GM19239 (cell line): ENCODE data around the gene SLC2A9.

Experiments used
- DNase-seq: peaks from one replicate; pipeline ENCODE4 v3.0.0; 2011; ENCODE audit warnings: low spot score; ENCODE audit not compliant: insufficient read length
- FAIRE-seq: peaks from 2 replicates; lab custom pipeline; 2011; peaks lifted over from hg19 to GRCh38; lab: Jason Lieb, UNC

Gene SLC2A9

DNA sequence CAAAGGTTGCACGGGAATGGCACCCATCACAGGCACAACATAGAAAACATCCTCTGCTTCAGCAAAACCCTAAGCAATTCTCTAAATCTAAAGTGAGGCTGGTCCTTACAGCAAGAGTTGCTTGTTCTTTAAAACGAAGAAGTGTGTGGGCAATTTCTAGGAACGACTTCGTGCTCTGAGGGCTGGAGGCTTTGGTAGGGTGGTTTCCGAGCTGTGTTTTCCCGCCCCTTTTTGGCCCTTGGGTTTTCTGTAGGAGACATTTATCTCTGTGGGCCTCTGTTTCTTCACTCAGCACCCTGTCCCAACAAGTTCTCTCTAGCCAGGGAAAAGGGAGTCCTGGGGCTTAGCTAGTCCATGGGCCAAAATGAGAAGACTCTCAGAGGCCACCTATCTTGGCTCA, 84.2 kb downstream of the SLC2A9 start:
- FAIRE-seq = no peak
- DNase-seq = no peak

DNA sequence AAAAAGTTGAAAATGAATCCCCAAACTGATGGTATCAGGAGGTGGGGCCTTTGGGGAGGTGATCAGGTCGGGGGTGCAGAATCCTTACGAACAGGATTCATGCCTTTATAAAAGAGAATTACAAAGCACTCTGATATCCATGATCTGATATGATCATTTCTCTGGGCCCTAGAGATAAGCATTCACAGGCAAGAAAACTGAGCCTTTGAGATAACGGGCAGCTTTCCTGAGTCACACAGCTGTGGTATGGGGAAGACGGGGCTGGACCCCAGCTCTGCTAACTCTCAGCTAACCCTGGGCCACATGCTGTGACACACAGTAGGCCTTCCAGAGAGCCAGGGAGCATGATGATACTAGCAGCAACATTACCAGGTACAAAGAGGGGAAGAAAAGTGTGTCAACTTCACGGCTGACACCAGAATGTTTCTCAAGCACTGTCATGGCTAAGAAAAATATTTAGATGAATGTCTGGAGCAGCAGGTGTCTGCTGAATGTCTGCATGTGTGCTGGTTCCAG, 85.1 kb downstream of the SLC2A9 start:
- FAIRE-seq = no peak
- DNase-seq = no peak

DNA sequence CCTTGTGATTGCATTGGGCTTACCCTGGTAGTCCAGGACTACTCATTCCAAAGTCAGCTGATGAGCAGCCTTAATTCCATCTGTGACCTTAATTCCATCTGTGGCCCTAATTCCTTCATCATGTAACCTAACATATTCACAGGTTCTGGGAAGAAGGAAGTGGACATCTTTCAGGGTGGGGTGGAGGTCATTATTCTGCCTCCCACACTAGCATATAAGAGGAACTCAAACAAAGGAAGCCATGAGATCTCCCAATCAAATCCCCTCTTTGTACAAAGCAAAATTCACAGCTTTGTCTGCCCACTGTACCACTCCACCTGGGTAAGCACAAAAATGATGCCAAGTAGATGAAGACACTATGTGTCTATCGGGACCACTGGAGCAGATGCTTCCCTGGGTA, 87.3 kb downstream of the SLC2A9 start:
- DNase-seq (no peak), FAIRE-seq (no peak)

DNA sequence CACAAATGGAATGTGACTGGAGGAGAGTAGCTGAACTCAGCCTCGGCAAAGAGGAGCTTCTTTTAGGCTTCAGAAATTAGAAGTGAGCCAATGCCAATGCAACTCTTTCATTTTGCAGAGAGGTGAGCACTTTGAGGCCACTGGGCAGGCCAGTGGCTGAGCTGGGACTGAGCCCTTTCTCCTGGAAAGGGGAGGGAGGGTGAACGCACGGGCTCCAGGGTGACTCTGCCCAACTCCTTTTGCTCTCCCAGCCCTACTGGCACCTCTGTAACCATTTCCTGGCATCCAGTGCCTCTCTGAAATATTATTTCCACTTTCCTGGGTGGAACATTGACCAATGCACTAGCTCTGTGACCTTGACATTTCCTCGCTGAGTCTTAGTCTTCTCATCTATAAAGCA, 88.1 kb downstream of the SLC2A9 start:
- DNase-seq (no peak), FAIRE-seq (no peak)

DNA sequence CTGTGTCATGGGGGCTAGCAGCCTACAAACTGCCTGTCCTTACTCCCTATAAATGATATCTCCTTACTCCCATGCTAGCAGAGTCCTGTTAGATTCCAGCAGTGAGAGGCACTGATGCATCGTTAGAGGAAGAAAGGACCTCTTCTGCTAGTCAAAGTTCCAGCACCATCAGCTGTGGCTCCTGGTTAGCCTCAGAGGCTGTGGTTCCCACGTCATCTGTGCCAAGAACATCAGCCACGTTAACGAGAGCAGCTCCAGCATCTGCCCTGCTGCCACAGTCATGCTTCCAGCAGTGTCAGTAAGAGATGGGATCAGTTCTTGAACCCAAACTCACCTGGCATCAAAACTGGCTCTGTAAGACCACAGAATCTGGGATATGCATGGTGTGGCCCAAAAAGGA, 88.5 kb downstream of the SLC2A9 start:
- FAIRE-seq = no peak

DNA sequence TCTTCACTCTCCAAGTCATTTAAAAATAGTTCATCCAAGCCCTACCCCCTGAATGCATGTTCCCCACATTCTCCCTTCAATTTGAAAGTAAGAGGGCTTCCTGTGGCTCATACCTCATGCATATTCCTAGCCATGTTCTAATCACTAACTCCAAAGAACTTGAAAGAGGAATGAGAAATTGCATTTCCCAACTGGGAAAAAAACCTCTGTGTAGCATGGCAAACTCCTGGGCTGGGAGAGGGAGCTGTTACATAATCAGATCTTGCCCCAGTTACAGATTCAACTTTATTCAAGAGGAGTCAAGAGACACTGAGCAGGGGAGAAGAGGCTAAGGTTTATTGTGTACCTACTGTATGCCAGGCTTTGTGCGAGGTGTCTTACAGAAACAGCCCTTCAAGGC, 90.2 kb downstream of the SLC2A9 start:
- FAIRE-seq (no peak), DNase-seq (no peak)

More for the DNA sequence above, 88.5 kb downstream of the SLC2A9 start:
- DNase-seq = no peak

DNA sequence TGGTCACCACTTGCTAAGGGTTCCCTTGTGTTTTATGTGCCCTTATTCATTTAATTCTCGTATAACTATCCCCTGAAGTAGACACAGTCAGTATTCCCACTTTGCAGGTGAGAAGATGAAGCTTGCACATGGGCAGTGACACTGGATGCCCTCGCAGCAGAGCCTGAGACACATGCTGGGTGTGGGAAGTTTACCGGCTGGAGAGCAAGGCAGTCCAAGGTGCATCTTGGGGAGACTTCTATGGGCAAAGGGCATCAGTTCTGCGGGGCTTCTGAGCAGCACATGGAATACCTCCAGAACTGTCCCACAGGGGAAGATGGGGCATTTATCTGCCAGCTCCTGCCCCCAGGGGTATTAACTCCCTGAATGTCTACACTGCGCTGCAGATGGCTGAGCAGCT, 92.2 kb downstream of the SLC2A9 start:
- no peak for FAIRE-seq
- no peak for DNase-seq

DNA sequence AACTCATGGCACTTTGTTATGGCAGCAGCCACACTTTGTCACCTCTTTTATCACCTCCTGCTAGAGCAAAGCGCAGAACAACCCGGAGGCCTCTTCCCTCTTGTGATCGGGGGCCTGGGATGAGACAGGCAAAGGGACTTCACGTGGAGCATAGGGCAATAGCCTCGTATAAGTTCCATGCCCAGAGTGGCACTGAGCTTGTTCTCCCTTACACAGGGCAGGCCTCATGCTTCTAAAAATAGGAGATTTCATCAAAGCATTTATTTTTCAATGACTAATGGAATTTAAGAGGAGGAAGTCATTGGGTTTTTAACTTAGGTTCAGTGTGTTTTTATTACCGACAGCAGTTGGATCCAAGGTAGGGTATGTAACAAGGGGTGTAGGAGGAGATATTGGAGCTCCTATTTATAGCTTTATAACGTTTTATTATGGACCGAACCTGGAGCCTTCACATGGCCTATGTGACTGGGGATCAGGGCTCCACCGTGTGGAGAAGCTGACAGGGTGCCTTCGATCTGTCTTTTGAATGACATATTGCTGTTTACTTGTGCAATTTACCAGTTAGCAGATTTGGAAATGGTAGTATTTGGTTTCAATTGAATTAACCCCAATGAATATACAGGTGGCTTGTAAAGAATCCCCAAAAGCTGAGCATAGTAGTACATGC, 93.8 kb downstream of the SLC2A9 start:
- DNase-seq = no peak

DNA sequence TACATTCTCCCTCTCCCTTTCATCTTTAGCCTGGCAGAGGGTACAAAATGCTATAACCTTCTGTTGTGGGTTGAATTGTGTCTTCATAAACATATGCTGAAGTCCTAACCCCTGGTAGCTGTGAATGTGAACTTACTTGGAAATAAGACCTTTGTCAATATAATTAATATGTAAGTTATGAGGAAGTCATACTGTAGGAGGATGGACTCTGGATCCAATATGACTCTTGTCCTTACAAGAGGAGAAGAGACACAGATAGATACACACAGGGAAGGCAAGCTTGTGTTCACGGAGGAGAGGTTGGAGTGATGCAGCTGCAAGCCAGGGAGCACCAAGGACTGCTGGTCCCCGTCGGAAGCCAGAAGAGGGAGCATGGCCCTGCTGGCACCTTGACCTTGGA, 94.7 kb downstream of the SLC2A9 start:
- DNase-seq = no peak
- FAIRE-seq = no peak

More for the DNA sequence above, 93.8 kb downstream of the SLC2A9 start:
- no peak for FAIRE-seq

DNA sequence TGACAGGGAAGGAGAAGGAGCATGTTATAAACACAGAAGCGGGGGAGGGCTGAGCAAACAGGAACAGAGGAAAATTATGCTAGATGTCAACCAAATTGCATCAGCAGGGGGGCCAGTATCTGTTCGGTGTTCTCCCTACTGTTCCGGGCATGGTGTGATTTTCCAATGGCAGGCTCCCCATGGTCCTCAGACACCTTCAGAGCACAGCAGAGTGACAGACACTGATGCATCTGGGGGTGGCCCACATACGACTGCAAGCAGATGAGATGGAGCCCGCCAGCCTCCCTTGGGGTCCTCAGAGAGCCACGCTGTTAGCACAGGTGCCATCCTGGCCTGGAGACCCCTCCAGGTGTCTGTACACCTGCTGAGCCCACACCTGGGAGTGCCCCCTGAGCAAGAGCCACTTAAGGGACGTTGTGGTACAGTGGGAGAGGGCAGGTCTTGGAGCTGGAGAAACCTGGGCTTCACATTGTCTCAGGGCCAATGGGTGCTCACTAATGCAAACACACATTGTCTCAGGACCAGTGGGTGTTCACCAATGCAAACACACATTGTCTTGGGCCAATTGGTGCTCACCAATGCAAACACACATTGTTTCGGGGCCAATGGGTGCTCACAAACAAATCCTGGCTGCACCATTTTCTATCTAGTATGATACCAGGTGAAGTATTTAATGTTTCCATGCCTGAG, 95.4 kb downstream of the SLC2A9 start:
- DNase-seq = no peak
- FAIRE-seq = no peak

DNA sequence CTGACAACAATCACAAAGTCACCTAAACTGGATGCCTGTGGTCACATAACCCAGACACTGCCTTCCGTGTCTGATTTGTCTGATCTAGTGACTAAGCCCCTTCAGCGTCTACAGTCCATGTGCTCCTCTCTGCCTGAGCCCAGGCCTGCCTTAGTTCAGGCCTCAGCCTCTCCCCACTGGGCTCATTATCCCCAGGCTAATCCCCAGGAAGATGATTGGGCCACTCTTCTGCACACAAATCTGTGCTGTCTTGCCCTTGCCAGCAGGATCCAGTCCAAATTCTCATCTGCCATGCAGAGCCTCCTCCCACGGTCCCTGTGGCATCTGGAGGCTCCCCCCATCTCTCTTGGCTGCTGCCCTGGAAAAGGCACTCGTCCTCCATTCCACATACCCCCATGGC, 96.5 kb downstream of the SLC2A9 start:
- FAIRE-seq = no peak

DNA sequence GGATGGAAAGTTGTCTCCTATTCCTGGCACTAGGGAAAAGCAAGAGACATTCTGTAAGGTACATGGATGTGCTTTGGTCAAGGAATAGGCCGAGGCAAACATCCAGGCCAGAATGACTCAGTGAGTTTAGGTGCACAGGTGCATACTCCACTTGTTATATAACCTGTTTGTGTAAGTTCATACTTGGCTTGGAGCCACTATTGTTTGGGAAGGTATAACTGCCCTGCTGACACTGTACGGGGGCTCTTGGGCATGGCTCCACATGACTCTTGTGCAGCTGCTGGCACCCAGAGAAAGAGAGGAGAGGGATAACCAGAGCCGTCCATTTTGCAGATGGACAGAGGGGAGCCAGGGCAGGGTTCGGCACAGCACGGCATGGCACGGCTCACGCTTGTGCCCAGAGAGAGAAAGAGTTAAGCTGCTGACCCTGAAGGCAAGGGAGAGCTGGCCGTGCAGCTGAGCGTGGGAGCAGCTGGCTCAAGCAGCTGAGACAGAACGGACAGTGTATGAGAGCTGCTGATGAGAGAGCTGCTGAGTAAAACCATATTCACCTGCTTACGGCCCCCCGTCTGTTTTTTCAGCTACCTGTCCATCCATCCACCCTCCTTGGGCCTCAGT, 98.0 kb downstream of the SLC2A9 start:
- FAIRE-seq (no peak), DNase-seq (no peak)

More for the DNA sequence above, 96.5 kb downstream of the SLC2A9 start:
- DNase-seq = no peak

DNA sequence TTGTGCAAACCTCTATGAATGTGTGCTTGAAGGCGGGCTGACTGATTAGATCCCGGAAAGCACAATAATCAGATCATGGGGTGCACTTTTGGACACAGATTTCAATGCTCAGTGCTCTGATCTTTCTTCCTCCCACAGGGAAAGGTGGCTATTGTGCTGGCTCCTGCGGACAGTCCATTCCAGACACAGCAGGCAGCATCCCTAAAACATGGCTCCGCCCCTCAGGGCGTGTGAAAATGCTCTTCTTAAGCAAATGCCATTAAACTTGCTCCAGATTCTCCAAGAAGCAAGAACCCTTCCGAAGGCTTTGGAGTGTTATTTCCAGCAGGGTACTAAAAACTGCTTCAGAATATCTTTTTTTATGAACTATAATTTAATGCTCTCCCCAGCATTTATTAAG, 100.0 kb downstream of the SLC2A9 start:
- no peak for DNase-seq
- FAIRE-seq = no peak

DNA sequence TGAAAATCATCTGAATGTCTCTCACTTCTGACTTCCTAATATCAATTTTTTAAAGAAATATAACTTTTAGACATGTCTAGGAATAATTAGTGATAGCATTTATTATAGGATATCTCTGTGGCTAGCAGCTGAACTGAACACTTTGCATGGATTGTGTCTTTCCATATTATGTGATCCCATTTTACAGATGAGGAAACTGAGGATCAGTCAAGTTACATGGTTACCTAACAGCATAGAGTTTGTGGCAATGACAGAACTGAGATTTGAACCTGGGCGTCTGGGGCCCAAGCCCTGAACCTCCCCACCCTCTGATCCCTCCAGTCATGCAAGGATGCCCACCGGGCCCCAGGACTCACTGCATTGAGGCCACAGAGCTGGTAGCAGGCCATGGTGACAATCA, 101.3 kb downstream of the SLC2A9 start:
- DNase-seq (no peak), FAIRE-seq (no peak)

DNA sequence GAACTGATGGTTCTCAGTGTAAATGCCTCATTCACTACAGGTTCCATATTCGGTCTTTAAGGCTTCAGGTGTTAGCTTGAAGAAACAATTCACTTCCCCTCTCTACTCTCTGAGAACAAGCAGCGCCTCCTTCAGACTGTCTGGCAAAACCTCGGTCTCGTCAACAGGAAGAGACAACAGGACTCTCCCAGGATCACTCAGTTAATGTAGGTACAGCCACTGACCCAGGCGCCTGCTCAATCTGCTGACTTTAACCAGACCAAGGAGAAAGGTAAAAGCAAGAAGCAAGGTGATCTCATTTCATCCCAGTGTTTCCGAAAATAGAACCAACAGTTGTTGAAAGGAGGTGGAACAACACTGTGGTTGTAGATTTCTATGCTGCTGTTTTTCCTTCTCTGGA, 102.2 kb downstream of the SLC2A9 start:
- FAIRE-seq = no peak
- DNase-seq = no peak

DNA sequence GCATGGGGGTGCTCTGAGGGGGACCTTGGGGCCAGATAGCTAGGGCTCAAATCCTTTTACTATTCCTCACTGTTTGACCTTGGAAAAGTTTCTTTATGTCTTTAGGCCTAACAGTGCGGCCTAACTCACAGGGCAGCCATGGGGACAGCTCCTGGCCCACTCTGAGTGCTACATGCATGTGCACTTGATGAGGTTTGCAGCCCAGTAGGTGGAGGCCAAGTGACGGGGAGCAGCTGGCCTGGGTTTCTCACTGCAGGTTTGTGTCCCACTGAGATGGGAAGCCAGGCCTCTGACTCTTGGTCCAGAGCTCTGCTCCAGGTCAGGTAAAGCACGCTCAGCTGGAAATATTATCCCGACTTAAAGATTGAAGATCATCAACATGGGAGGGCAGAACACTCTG, 102.8 kb downstream of the SLC2A9 start:
- DNase-seq (no peak), FAIRE-seq (no peak)

DNA sequence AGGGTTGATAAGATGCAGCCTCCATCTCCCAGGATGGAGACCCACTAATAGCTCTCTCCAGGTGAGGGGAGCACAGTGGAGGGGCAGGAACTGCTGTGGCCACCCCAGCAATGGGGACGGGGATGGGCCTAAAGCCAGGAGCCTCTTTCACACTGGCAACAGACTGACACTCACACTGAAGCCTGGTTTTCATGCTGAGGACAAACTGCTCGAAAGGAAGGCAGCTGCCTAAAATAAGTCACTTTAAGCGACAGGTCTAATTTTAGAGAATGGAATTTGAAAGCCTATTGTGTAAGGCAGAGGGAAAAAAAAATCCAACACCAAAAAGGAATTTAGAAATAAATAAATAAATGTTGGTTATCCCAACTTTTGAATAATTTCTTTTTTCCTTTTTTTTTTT, 104.4 kb downstream of the SLC2A9 start:
- FAIRE-seq (no peak), DNase-seq (no peak)

DNA sequence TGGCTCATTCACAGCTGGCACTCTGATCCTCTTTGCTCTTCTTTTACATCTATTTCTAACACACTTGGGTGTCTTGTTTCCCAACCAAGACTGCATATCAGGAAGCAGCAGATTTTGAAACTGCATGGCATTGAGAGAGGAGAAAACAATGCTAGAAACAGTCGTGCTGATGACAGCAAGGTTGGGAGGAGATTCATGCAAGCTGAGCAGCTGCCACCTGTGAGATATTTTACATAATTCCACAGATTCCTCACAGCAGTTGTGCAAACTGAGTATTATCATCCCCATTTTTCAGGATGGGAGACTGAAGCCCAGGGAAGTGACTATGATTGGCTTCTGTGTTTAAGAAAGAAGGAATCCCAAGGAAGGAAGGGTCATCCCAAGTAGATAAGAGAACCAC, 105.0 kb downstream of the SLC2A9 start:
- FAIRE-seq = no peak
- no peak for DNase-seq

DNA sequence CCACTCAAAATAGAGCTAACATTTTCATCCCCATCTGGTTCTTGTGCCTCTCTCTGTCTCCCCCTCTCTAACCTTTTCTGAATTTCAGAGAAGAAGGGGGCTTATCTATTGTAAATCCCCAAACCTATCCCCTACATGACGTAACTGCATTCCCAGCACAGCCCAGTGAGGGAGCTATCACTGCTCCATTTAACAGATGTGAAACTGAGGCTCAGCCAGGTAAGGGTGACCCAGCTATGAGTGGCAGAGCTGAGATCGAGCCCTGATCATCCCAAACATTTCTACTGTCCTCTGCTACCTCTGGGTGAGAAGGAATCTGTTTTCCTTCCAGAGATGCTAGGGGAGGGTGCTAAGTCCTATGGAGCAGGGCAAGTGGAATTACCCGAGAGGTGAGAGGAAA, 107.5 kb downstream of the SLC2A9 start:
- DNase-seq (no peak), FAIRE-seq (no peak)

DNA sequence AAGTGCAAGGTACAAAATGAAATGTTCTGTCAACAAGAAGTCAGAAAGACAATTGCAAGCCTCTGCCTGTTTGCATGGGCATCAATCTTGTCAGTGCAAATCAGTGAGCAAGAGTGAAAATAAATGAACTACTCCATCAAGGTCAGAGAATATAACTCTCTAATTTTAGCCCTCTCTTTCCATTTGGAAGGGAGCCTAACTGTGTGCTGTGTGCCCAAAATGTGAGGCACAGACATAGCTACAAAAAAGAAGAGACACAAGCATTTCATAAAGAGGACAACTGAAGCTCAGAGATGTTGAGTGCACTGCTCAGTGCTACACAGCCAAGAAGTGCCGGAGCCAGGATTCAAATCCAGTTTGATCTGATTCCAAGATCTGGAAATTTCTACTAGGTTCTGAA, 114.3 kb downstream of the SLC2A9 start:
- DNase-seq (no peak), FAIRE-seq (no peak)

DNA sequence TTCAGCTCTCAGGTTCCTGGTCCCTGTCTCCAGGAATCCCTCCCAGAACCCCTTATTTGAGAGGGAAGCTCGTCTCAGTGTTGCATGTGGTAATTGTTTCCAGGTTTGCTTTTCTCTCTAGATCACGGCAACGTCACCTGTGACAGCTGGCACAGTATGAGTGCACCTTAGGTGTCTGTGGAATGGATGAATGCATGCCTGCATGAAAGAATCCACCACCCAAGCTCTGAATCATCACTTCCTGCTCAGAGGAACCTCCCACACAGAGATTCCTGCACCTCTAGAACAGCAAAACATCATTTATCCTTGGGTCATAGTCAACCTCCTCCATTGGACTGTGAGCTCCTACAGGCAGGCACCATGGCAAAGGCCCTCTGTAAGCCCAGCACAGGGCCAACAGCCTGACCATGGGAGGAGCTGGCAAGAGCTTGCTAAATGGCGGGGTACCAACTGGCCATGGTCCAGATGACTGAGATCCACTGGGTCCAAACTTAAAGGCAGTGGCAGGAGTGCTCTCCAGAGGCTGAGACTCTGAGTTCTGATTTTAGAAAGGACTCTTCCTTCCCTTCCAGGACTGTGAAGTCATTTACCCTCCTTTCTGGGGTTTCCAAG, 116.2 kb downstream of the SLC2A9 start:
- FAIRE-seq (no peak), DNase-seq (no peak)
